ENCODE measurements around the gene USP32.
"Not testable (repeated sequence)": the region's sequence is repeated elsewhere in the genome, so short reads cannot be mapped to it uniquely, and the experiment has no call there.

The USP32 gene

DNA sequence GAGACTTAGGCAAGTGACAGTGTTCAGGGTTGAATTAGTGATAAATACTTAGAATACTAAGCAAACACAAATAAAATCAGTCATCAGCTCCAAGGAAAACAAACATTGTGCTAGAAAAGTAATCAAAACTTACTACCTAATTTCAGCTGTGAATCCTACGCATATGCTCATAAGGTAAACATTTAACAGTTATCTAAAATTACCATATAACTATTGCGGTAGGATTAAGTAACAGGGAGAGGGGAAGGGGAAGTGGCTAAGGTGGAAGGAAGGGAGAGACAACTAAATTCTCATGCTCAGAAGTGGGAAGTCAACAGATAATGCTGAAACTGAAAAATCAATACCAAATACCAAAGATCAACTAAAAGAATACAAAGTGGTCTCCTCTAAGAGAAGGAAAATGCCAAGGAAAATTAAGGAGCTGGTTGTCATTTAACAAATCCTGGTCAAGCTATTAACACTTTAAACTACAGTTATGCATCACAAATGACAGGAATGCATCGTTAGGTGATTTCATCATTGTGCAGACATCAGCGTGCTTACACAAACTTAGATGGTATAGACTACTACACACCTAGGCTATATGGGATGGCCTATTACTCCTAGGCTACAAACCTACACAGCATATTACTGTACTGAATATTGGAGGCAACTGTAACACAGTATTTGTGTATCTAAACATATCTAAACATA lies 20.0 kb downstream of the USP32 start:
- DNase-seq (ENCODE audit: low spot score) = peak; percentile 14

DNA sequence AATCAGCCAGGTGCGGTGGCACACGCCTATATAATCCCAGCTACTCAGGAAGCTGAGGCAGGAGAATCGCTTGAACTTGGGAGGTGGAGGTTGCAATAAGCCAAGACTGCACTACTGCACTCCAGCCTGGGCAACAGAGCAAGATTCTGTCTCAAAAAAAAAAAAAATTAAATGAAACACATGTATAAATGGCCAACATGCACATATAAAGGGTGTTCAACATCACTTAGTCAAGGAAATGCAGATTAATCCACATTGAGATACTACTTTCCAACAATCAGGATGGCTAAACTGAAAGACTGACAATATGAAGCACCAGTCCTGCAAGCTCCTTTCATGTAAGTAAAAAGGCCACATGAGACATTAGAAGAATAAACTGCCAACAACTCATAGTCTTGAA lies 20.5 kb downstream of the USP32 start:
- no peak for DNase-seq (ENCODE audit: low spot score)

GRCh38 chr17:60369727-60370126 lies 22.2 kb downstream of the USP32 start:
- no peak for DNase-seq (ENCODE audit: low spot score)

DNA sequence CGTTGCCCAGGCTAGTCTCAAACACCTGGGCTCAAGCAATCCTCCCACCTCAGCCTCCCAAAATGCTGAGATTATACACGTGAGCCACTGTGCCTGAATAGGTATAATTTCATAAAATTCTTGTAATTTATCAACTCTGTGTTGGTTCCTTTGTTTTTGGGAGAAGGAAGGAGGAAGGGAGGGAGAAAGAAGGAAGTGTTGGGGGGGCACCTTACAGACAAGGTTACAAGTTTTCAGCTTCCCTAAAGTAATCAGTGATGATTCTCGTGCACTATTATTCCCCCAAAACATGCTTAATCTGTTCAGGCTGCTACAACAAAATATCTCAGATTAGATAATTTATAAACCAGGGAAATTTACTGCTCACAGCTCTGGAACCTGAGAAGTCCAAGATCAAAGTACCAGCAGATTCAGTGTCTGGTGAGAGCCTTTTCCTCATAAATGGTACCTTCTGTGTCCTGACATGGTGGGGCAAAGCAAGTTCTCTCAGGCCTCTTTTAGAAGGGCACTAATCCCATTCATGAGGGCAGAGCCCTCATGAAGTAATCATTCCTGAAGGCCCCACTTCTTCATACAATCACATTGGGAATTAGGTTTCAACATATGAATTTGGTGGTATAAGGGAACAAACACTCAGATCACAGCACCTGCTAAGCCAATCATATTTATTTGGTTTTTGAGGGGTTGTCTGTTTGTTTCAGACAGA lies 28.1 kb downstream of the USP32 start:
- no peak for DNase-seq (ENCODE audit: low spot score)

GRCh38 chr17:60362329-60362728 lies 29.6 kb downstream of the USP32 start:
- no peak for DNase-seq (ENCODE audit: low spot score)

DNA sequence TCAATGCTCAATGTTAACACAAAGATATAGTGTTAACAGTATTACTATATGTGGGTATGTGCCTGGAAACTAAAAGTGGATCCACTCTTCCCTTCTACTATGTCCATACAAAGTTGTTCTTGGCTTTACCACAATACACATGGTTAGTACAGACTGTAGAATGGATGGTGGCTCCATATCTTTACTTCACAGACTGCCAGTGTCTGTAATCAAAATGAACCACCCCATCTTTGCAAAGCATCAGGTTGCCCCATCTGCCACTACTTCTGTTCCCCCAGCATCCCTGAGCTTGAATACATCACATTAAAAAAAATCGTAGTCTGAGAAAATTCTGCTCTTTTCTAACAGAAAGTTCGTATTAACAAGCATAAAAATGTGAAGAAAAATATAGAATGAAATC lies 30.0 kb downstream of the USP32 start:
- DNase-seq (ENCODE audit: low spot score) = peak; percentile 34

GRCh38 chr17:60359415-60359814 lies 32.5 kb downstream of the USP32 start:
- DNase-seq (ENCODE audit: low spot score) = no peak

DNA sequence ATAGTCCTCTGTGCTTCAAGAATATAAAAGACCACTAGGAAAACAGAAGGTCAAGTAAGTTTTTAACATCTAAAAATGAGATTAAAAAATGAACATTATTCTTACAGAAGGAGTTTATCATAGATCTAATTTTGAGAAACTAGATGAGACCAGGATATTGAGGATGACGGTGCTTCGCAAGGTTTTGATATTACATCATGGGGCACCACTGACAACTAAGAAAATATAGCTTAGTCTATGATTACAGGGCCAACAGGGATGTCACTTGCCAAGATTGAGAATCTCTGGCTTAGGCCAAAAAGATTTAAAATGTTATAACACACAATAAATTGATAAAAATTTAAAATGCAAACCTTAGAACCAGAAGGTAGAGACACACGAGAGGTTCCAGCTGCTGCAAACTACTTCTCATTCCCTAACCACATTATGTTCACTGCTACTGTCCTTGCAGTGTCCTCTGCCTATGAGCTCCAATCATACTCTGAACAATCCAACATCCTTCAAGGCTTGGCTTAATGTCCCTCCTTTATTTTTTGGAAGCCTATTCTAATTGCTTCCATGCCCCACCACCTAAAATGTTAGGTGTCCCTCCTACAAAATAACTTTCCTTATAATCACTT lies 33.2 kb downstream of the USP32 start:
- DNase-seq (ENCODE audit: low spot score) = no peak

GRCh38 chr17:60356940-60357339 lies 35.0 kb downstream of the USP32 start:
- DNase-seq (ENCODE audit: low spot score) = no peak

GRCh38 chr17:60355663-60356594 lies 36.0 kb downstream of the USP32 start:
- DNase-seq (ENCODE audit: low spot score) = no peak

DNA sequence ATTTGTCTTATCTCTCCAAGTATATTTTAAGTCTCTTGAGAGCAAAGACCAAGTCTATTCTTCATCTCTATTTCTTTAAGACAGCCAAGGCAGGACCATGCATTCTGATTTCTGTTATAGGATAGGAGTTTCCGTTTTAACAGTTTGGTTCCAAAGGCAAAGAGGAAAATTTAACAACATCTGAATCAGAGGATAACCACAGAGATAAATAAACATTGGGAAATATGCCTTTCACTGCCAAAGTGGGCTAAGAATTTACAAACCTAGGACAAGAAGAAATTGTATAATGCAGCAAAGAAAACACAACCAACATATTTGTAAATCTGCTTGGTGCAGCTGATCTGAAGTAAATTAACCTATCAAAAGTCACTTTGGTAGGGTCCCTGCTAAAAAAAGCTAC lies 37.7 kb downstream of the USP32 start:
- DNase-seq (ENCODE audit: low spot score) = no peak

- DNase-seq (ENCODE audit: low spot score) = no peak
Measured at GRCh38 chr17:60353773-60354172, 38.2 kb downstream of the USP32 start.

- DNase-seq (ENCODE audit: low spot score) = no peak
Measured at GRCh38 chr17:60352569-60352968, 39.4 kb downstream of the USP32 start.

GRCh38 chr17:60352071-60352470 lies 39.9 kb downstream of the USP32 start:
- DNase-seq (ENCODE audit: low spot score) = no peak

DNA sequence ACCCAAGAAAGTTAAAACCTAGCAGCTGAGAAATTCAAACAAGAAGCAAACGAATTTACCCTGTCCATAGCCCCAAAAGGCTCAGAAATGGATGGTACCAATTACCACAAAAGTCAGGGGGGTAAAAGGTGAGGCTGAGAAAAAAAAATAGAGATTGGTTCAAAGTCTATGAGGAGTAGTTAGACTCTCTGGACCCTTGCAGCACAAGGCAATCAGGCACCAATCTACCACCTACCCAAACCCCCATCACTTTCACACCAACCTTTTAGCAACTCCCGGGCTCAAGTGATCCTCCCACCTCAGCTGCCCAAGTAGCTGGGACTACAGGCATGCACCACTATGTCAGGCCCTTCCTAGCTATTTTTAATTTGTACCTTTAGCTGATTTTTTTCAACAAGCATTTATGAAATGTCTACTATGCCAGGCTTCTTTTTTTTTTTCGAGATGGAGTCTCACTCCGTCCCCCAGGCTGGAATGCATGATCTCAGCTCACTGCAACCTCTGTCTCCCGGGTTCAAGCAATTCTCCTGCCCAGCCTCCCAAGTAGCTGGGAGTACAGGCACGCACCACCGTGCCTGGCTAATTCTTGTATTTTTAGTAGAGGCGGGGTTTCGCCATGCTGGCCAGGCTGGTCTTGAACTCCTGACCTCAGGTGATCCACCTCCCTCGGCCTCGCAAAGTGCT lies 40.8 kb downstream of the USP32 start:
- DNase-seq (ENCODE audit: low spot score) = no peak

- no peak for DNase-seq (ENCODE audit: low spot score)
Measured at GRCh38 chr17:60348616-60349015, 43.3 kb downstream of the USP32 start.

DNA sequence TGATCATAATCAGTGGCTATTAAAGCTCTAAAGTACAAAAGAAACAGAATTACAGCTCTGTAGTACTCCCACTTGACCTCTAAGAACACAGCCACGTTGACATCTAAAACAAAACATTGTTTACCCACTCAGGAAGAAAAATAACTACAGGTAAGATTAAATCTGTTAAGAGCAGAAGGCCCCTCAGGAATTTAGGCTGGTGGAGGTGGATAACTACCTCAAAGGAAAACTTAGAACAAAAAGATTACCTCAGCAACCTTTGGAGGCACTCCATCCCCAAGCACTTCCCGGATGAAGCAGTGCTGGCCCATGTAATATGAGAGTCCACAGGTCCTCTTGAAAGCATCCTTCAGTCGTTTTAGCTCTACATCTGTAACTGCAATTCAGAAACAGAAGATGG lies 46.7 kb downstream of the USP32 start:
- DNase-seq (ENCODE audit: low spot score) = no peak

- not testable (repeated sequence) for DNase-seq (ENCODE audit: low spot score)
Measured at GRCh38 chr17:60342492-60342891, 49.4 kb downstream of the USP32 start.

GRCh38 chr17:60335289-60335688 lies 56.6 kb downstream of the USP32 start:
- DNase-seq (ENCODE audit: low spot score) = no peak

DNA sequence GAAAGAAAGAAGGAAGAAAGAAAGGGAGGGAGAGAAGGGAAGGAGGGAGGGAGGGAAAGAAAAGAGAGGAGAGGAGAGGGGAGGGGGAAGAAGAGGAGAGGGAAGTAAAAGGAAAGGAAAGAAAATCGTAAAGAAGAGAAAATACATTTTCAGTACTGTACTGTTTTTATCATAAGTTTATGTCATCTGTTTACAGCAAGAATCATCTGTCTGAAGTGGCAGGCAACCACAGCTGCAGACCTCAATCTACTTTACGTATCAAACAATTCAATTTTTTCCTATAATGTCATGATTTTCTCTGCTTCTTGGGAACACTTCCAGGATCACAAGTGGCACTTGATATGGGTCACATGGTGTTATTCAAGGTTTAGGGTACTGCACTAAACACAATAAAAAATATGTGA lies 58.3 kb downstream of the USP32 start:
- DNase-seq (ENCODE audit: low spot score) = no peak

DNA sequence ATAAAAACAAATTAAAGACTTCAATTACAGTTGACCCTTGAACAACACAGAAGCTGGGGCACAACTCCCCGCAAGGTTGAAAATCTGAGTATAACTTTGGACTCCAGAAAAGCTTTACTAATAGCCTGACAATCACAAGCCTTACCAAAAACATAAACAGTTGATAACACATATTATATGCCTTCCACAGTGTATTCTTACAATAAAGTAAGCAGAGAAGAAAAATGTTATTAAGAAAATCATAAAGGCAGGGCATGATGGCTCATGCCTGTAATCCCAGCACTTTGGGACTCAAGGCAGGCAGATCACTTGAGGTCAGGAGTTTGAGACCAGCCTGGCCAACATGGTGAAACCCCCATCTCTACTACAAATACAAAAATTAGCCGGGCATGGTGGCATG lies 58.9 kb downstream of the USP32 start:
- DNase-seq (ENCODE audit: low spot score) = not testable (repeated sequence)

GRCh38 chr17:60332574-60332973 lies 59.4 kb downstream of the USP32 start:
- no peak for DNase-seq (ENCODE audit: low spot score)

All from Ammon's horn (tissue), 1 donor.